Measurements from ENCODE around the gene FOXL2.

The FOXL2 gene

DNA sequence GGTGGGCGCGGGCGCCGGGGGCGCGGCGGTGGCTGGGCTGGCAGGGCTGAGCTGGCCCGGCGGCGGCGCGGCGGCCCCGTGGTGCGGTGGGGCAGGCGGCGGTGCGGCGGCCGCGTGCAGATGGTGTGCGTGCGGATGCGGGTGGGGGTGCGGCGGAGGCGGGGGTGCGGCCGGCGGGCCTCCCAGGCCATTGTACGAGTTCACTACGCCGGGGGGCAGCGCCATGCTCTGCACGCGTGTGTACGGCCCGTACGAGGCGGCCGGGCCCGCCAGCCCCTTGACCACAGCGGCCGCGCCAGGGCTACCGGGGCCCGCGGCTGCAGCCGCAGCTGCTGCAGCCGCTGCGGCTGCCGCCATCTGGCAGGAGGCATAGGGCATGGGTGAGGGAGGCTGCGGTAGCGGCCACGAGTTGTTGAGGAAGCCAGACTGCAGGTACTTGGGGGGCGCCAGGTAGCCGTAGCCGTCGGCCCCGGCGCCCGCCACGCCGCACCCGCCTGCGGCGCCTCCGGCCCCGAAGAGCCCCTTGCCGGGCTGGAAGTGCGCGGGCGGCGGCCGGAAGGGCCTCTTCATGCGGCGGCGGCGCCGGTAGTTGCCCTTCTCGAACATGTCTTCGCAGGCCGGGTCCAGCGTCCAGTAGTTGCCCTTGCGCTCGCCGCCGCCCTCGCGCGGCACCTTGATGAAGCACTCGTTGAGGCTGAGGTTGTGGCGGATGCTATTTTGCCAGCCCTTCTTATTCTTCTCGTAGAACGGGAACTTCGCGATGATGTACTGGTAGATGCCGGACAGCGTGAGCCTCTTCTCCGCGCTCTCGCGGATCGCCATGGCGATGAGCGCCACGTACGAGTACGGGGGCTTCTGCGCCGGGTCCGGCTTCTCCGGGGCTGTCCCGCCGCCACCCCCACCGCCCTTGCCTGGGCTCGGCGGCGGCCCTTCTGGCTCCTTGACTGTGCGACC lies 951 bp downstream of the FOXL2 start:
- FAIRE-seq (peak; percentile 68), DNase-seq (ENCODE audit: insufficient read length, low spot score) (no peak)

DNA sequence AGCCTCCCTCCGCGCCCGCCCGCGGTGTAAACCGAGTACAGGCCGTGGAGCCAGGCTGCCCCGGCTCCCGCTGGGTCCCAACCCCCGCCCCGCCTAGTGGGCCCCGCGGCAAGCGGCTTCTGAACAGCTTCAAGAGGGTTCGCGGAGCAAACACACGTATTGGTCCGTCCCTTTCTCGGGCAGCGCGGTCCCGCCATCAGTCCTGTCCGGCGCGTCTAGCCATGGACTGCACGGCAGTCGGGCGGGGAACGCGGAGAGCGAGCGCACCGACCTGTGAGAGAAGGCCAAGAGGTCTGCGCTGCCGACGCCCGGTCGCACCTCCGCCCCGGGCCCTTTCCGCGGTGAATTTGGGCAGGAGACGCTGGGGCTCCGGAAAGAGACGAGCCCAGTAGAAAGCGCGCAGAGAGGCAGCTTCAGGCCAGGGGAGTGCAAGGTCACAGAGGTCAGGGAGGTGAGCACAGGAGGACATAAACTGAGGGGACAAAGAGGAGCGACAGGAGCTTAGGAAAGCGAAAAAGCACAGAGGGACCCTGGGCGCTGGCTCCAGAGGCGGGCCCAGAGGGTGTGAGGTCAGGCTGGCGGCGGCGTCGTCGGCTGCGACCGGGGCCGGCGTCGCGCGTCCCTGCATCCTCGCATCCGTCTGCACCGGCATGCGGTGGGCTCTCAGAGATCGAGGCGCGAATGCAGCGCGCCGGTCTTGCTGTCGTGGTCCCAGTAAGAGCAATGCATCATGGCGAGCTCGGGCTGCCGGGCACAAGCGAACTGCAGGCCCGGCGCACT lies 1.8 kb downstream of the FOXL2 start:
- FAIRE-seq = no peak
- DNase-seq (ENCODE audit: insufficient read length, low spot score) = no peak

DNA sequence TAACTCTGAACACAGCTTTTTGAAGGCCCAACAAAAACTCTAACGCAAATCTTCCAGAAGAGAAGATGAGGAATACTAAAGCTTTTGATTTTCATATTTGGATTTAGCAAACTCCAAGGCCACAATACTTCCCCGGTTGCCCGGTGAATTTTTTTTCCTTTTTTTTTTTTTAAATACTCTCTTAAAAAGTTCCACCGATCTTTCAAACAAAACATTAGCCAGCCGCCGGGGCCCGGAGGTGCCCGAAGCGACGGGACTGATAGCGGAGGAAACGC lies 2.3 kb downstream of the FOXL2 start:
- DNase-seq (ENCODE audit: insufficient read length, low spot score) = no peak
- FAIRE-seq = no peak

DNA sequence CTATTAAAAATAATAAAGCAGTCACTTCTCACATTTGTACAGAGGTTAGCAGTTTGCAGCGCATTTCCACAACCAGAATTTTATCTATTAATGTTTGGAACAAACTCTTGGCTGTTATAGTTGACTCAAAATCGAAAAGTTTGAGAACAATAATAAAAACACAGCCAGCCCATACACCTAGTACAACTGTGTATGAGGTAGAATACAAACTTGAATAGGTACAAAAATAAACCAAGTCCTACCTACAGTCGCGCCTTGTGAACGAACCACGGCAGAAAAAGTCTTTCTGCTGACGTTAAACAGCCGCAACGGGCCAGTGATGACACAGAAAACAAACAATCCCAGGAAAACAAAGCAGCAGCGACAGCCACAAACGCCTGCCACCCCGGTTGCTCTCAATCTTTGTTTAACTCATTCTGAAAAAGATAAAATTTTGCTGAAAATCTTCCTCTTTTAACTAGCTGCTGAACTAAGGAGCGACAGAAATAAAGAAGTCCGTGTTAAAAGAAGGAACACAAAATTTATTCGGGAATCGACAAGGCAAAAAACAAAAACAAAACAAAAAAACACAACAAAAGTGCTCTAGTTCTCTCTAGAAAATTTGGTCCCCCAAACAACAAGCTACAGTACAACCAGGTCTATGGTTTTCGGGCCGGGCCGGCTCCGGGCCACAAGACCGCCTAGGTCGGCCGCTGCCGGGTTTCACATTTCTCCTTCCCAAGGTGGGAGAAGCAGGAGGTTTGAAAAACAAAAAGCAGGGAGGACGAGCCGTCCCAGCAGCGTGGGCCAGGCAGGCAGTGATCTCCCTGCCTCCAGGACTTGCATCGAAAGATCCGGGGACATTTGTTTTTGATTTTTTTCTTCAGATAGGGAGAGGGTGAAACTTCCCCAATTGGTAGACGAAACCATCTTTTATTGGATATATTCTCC lies 2.9 kb downstream of the FOXL2 start:
- DNase-seq (ENCODE audit: insufficient read length, low spot score) (no peak), FAIRE-seq (no peak)

DNA sequence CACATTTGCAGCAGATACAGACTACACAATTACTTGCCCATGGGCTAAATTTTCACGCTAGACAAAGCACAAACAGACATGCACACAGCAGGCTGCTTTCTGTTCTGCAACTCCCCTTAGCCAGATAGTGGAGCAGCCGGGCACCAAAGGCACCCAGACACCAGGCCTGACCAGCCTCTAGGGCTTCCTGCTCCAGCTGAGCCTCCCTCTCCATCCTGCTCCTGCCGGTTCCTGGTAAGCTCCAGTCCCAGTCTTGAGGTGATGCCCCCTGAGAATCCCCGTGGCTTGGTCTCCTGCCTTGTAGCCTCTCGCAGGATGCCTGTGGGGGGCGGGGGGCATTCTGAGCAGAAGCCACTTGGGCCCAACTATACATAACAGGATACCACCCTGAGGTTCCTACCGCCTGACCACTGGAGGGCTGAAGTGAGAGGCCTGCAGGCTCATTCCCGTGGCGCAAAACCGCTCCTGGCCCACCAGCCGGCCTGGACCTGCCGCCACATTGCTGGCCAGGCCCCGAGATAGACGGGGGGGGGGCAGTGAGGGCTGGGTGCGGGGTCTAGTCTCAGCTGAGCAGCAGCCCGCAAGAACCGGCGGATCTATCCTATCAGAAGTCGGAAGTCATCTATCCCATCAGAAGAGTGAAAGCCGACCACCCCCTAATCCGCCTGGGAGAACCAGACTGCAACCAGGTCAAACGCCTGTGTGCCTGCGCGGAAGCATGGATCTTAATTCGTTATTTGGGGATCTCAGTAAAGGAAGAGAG lies 3.9 kb downstream of the FOXL2 start:
- DNase-seq (ENCODE audit: insufficient read length, low spot score) = no peak
- no peak for FAIRE-seq

DNA sequence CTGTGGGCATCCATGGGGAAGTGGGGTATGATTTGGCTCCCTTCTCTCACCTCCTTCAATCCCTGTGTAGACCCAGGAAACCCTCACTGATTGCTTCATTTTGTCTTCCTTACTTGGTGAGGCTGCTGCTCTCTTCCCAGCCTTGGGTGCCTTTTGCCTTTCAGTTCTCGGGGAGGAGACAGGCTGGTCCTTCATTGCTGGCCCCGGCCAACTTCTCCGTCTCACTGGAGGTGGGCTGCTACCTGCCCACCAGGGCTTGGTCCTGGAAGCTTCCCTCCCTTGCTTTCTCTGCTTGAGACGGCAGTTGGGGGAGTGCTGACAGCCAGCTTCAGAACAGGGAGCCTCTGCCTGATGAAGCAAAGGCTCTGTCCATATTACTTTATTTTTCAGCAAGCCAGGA lies 4.7 kb downstream of the FOXL2 start:
- FAIRE-seq = no peak
- no peak for DNase-seq (ENCODE audit: insufficient read length, low spot score)

DNA sequence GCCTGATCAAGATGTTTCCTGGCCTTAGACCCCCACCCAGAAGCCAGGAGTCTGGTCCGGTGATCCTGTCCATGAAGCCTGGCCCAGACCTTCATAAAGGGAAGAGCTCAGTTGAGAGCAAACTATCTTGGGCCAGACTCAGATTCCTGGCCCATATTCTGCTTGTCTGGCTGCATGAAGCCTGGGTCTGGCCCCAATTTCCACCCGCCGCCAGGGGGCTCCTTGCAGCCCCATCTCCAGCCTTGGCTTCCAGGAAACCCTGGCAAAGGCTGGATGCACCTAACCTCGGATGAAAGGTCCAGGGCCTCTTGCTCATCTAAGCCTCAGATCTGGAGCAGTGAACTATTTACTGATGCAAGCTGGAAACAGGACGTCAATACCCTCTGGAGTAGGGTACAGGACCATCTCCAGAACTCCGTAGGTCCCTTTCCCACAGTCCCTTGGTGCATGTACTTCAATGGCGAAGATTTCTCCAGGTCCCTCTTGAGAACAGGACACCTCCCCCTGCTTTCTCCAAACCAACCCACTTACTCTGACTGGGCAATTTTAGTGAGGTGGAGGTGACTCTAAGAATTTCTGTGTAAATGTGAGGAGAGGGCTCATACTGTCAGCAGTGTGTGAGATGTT lies 5.6 kb downstream of the FOXL2 start:
- DNase-seq (ENCODE audit: insufficient read length, low spot score) (no peak), FAIRE-seq (peak; percentile 75)

DNA sequence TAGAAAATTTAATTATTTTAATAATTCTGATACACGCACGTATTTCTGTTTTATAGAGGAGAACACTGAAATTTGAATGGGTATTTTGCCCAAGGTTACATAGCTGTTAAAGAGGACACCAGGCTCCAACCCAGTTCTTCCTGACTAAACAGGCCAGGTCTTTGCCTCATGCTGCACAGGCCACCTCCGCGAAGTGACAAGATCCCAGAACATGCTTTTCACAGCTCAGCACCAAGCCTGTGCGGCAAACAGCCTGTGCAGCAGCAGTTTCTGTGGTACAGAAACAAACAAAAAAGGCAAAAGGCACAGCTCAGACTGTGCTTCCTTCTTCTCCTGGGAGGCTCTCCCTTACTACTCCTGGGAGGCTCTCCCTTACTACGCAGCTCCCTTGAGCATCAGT lies 6.5 kb downstream of the FOXL2 start:
- DNase-seq (ENCODE audit: insufficient read length, low spot score) (no peak), FAIRE-seq (no peak)

DNA sequence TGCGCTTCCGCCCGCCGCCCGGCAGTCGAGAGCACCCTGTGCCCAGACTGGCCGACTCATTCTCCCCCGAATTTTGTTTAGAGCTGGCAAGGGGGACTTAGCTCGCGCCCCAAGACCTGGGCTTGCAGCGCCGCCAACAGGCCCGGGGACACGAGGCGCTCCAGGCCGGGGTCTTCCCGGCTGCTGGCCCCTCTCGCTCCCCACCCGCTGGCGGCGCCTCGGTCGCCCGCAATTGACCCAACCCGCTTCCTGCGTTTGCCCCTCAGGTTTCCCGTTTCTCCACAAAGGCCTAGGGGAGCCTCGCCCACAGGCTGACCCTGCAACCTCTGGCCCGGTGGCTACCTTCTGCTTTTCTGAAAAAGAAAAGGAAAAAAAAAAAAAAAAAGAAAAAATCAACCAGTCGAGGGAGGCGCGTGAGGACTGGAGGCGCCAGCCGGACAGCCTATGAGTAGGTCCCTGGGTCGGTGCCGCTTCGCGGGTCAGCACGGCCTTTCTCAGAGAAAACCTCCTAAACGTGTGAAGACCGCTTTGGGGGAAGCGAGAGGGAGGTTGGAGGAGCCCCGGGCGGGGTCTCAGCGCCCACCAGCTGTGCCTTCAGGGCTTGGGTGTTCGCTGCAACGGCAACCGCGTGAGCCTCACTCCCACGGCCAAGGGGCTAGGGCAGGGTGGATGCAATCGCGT lies 7.2 kb downstream of the FOXL2 start:
- FAIRE-seq (no peak), DNase-seq (ENCODE audit: insufficient read length, low spot score) (no peak)

DNA sequence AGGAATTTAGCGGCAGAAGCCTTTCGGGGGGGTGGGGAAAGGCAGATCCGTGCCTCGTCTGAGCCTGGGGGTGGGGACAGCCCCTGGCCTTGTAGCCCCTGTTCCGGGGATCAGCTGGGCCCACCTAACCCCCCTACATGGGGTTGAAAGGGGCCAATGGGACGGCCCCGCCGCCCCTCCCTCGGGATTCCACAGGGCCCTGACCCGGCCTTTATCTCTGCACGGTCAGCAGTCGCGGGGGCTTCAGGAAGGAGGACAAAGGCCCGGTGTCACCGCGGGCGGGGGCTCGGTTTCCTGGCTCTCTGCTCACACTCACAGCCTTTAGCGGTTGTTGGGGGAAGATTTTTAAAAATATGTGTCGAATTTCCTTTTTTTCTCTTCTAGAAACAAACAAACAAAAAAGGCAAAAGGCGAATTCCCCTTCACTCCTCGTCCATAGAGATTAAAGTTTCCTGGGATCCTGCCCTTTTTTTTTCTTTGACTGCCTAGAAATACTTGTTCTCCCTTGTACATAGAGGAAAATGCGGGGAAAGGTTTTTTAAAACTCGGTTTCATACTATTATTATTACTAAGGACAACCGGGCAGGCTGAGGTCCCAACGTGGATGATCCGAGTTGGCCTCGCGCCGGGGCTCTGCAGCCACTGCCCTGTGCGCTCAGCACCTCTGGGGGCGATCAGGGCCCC lies 7.9 kb downstream of the FOXL2 start:
- FAIRE-seq = no peak
- DNase-seq (ENCODE audit: insufficient read length, low spot score) = no peak

DNA sequence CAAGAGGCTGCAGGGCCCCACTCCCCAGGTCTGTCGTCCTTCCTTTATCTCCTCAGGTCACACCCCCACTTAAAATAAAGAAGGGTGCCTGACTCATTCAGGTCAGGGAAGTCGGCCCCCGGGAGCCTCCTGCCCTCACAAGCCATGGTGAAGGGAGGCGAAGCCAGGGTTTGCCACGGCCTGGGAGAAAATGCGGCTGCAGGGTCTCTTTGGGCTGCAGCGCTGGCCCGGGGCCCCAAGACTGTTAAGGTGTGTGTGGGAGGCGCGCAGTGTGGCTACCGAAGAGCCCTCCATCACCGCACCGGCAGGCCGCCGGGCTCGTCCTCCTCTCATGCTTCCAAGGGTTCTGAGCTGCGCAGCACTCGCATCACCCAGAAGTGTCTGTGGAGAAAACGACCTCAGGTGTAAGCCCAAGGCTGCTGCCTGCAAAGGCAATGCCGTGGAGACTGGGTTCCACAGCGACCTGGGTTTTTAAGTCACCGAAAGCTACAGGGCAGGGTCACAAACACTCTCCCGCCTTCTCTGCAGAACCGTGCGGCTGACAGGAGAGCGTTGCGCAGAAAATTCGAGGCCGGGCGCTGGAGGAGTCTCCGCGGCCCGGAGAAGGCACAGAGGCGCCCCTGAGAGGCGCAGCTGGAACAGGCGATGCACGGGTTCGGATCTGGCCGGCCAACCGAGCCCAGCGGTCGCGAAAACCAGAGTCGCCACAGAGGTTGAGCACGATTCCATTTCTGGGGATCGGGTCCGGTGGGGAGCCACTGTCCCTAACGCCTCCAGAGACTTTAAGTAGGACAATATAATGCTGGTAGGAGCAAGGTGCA lies 8.7 kb downstream of the FOXL2 start:
- DNase-seq (ENCODE audit: insufficient read length, low spot score) (no peak), FAIRE-seq (no peak)

DNA sequence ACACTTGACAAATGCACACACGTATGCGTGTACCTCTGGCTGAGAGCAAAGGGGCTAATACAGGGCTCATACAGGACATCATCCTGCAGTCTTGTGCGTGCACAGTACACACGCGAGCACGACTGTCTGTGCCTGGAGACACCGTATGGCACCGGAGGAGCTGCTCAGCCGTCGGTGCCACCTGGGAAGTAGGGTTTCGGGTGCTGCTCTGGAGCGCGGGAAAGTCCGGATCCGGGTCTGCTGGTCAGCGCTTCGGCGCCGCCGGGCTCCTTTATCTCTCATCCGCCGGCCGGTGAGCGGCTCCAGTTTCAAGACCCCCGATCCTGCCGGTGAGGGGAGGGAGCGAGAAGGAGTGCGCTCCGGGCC lies 9.3 kb downstream of the FOXL2 start:
- DNase-seq (ENCODE audit: insufficient read length, low spot score) (no peak), FAIRE-seq (no peak)

DNA sequence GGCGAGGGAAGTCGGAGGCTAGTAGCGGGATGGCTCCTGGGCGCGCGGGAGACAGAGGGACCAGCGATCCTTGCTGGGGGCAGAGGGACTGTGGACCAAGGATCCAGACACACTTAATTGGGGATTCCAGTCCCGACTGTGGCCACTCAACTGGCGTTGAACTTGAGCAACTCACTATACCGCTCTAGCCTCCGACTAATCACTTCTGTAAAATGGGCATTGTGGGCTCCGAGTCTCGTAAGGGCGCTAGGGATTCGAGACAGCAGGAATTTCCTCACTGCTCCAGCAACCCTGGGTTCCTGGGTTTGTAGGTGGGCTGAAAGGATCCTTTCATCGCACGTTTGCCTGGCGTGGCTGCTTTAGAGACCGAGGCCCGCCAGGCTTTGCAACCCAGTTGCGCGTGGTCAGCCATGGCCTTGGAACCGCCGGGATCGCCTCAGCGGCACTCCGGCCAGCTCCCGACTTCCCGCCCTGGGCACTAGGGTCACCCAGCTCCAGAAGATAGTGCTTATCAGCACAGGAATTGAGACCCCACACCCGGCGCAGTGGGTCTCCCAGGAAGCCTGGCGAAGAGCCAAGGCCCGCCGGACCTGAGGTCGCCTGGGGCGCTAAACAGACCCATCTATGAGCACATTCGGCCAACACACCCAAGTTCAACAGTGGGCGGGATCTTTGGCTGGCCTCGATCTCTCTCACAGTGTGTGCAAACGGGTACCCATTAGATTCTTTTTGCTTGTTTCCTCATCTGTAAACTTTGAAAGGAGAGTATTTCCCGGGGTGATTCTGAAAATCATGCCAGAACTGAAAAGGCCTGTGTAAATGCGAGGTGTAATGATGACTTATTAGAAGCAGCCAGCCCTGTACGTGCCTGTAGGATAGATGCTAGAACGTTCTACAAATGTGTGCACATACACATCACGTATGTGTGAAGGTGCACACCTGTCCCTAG lies 9.9 kb downstream of the FOXL2 start:
- DNase-seq (ENCODE audit: insufficient read length, low spot score) (no peak), FAIRE-seq (no peak)

DNA sequence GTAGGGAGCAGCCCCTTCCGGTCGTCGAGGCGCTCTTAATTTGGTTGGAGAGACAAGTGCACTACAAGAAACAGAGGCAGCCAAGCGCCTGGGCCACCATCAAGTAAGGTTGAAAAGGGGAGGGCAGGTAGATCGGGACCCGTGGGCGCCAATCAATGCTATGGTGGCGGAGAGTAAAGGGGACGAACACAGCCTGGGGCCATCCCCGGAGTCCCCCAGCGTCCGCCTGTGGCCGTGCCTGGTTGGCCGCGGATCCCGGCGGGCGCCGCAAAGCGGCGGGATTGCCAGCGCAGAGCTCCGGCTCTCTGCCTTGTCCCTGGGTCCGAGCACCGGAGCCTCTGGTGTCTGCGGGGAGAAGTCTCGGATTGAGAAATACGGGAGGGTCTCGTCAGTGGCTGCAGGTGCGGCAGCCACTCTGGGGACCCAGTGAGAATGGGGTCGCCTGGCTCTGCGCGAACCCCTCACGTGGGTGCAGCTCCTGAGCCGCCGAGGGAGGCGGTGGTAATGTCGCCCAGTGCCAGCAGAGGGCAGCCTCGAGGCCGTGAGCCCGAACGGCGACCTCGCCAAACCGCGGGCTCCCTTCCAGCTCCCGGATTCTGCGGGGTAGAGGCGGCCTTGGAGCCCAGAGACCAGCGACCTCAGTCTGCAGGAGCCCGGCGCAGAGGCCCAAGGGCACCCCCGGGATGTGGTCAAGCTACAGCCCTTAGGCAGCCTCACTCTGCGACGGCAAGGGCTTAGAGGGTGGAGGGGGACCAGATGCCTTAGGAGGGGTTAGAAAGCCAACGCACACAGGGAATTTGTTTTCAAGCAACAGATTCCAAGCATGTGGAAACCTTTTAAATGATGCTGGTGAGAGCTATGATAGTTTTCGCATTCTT lies 10.8 kb downstream of the FOXL2 start:
- DNase-seq (ENCODE audit: insufficient read length, low spot score) (peak; percentile 86), FAIRE-seq (peak; percentile 33)

DNA sequence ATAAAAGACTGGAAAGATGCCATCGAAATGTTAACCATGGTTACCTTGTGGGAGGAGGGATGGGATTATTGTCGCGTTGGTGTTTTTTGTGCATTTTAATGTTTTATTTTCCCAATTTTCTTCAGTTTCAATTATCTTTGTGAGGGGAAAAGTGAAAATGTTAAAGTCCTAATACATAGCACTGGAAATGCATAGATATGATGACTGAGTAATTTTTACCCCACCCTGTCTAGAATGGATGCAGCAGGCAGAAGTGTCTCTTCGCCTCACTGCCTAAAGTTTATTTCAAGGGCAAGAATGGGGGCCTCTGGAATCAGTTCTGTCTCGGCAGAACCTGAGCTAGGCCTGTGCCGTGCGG lies 11.5 kb downstream of the FOXL2 start:
- FAIRE-seq = no peak
- DNase-seq (ENCODE audit: insufficient read length, low spot score) = no peak

Measured in HTR-8/SVneo (cell line).